ENCODE results near the gene TREML2. TPM values are rescaled to one million over a fixed set of nuclear protein-coding genes. Genes with fewer than 3 reads are reported as not detected.

Gene TREML2
- total RNA-seq, 1 donor, result not detected

- TF ChIP-seq CTCF (IDR thresholded peaks at IDR 0.05; ENCODE audit: insufficient read depth, low read depth, low read length), result no peak
- DNase-seq (ENCODE audit: low read depth), result no peak
- H3K4me3 ChIP-seq (ENCODE audit: low read depth, low read length), result no peak overlapping the region
Observed at GRCh38 chr6:41177695-41178094, 23.3 kb downstream of the TREML2 start.

DNA sequence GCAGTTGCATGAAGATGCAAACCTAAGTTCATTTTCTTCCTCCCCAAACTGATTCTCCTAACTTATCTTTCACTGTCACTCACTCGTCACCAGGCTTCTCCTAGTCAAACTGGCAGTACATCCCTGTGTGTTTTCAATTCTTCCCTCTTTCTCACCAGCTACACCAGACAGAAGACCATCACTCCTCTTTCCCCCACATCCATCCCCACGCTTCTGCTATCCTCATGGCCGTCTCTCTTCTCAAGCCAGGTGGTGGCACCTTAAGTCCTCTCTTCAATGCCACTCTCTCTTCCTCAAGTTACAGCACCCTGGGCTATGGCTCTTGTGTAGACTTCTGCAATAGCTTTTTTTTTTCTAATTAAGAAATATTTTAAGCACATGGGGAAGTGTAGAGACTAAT is 23.7 kb downstream of the TREML2 start:
- H3K4me3 ChIP-seq (ENCODE audit: low read depth, low read length), result no peak overlapping the region
- no peak for TF ChIP-seq CTCF (IDR thresholded peaks at IDR 0.05; ENCODE audit: insufficient read depth, low read depth, low read length)
- DNase-seq (ENCODE audit: low read depth), result no peak

- DNase-seq (ENCODE audit: low read depth), result no peak
- TF ChIP-seq CTCF (IDR thresholded peaks at IDR 0.05; ENCODE audit: insufficient read depth, low read depth, low read length), result no peak
Observed at GRCh38 chr6:41176189-41176588, 24.8 kb downstream of the TREML2 start.

DNA sequence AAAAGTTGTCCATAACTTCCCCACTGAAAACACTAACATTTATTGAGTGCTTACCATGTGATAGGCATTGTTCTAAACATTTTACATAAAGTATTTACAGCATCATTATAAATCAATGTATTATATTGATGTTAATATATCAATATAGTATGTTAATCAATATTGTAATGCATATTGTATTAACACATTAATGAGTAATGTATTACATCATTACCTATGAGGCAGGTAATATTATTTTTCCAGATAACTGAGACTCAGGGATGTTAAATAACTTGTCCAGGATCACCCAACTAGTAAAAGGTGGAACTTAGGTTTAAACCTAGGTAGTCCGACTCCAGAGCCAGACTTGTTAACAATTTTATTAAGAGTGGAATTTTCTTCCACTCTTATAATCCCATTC is 25.9 kb downstream of the TREML2 start:
- TF ChIP-seq CTCF (IDR thresholded peaks at IDR 0.05; ENCODE audit: insufficient read depth, low read depth, low read length), result no peak
- DNase-seq (ENCODE audit: low read depth), result no peak
- no peak overlapping the region for H3K4me3 ChIP-seq (ENCODE audit: low read depth, low read length)

More at GRCh38 chr6:41176189-41176588, 24.8 kb downstream of the TREML2 start:
- no peak overlapping the region for H3K4me3 ChIP-seq (ENCODE audit: low read depth, low read length)

GRCh38 chr6:41174610-41175009 is 26.3 kb downstream of the TREML2 start:
- TF ChIP-seq CTCF (IDR thresholded peaks at IDR 0.05; ENCODE audit: insufficient read depth, low read depth, low read length), result no peak
- H3K4me3 ChIP-seq (ENCODE audit: low read depth, low read length), result no peak overlapping the region
- no peak for DNase-seq (ENCODE audit: low read depth)

GRCh38 chr6:41171908-41172307 is 29.0 kb downstream of the TREML2 start:
- TF ChIP-seq CTCF (IDR thresholded peaks at IDR 0.05; ENCODE audit: insufficient read depth, low read depth, low read length), result no peak
- H3K4me3 ChIP-seq (ENCODE audit: low read depth, low read length), result no peak overlapping the region
- no peak for DNase-seq (ENCODE audit: low read depth)

- DNase-seq (ENCODE audit: low read depth), result no peak
- H3K4me3 ChIP-seq (ENCODE audit: low read depth, low read length), result no peak overlapping the region
- TF ChIP-seq CTCF (IDR thresholded peaks at IDR 0.05; ENCODE audit: insufficient read depth, low read depth, low read length), result no peak
Observed at GRCh38 chr6:41170547-41171160, 30.3 kb downstream of the TREML2 start.
